ENCODE results near the gene PHF20. TPM values are rescaled to one million over a fixed set of nuclear protein-coding genes. Genes with fewer than 3 reads are reported as not detected.
A peak's percentile ranks its signal among the peaks of the same experiment; 100 is the strongest.
"Not testable (repeated sequence)": the region's sequence is repeated elsewhere in the genome, so short reads cannot be mapped to it uniquely, and the experiment has no call there.

PHF20 gene
- total RNA-seq, 6 experiments from 2014 or later, result 31.5 to 40.9 (median 36.2) TPM

GRCh38 chr20:35954200-35954906, 182.5 kb downstream of the PHF20 start, which contains the start of gene SCAND1:
SCAND1 (minus strand) TSS chr20:35954502; CDS start chr20:35954284, 218 bp downstream.
- peak; percentile 97 for DNase-seq
- Mint-ChIP-seq H3K27me3 (ENCODE audit: insufficient read depth) (peaks cover 7% of the 10 kb centered on the region), H3K27ac (peak within 1 kb of the TSS; percentile 98), H3K9me3 (no peaks in the 10 kb centered on the region), H3K4me3 (peak within 1 kb of the TSS; percentile 100), H3K4me1 (ENCODE audit: low read depth) (peaks cover 18% of the 10 kb centered on the region), H3K36me3 (ENCODE audit: low read depth) (peaks cover 7% of the 10 kb centered on the region; the same call in 1 of the 2 replicates)
- peak; percentile 97 for TF ChIP-seq CTCF (IDR thresholded peaks at IDR 0.05)

- H3K4me3 Mint-ChIP-seq, result peak overlapping the region; percentile 100
- H3K27me3 Mint-ChIP-seq (ENCODE audit: insufficient read depth), result peaks cover 7% of the 10 kb centered on the region
- DNase-seq, result peak; percentile 12
- H3K9me3 Mint-ChIP-seq, result no peaks in the 10 kb centered on the region
- H3K36me3 Mint-ChIP-seq (ENCODE audit: low read depth), result peaks cover 7% of the 10 kb centered on the region; the same call in 1 of the 2 replicates
- peaks cover 18% of the 10 kb centered on the region for H3K4me1 Mint-ChIP-seq (ENCODE audit: low read depth)
- H3K27ac Mint-ChIP-seq, result peak overlapping the region; percentile 98
- no peak for TF ChIP-seq CTCF (IDR thresholded peaks at IDR 0.05)
Measured at GRCh38 chr20:35954907-35955251, 183.1 kb downstream of the PHF20 start.

GRCh38 chr20:35956616-35957015, 184.8 kb downstream of the PHF20 start:
- no peak overlapping the region for H3K27ac Mint-ChIP-seq
- peaks cover 18% of the 10 kb centered on the region for H3K4me1 Mint-ChIP-seq (ENCODE audit: low read depth)
- peaks cover 7% of the 10 kb centered on the region for H3K27me3 Mint-ChIP-seq (ENCODE audit: insufficient read depth)
- H3K36me3 Mint-ChIP-seq (ENCODE audit: low read depth), result peaks cover 7% of the 10 kb centered on the region; the same call in 1 of the 2 replicates
- DNase-seq, result no peak
- no peak overlapping the region for H3K4me3 Mint-ChIP-seq
- no peak for TF ChIP-seq CTCF (IDR thresholded peaks at IDR 0.05)
- H3K9me3 Mint-ChIP-seq, result no peaks in the 10 kb centered on the region

GRCh38 chr20:35959291-35959690, 187.5 kb downstream of the PHF20 start:
- not testable (repeated sequence) for H3K27ac Mint-ChIP-seq, DNase-seq, H3K4me3 Mint-ChIP-seq

GRCh38 chr20:35963878-35964277, 192.1 kb downstream of the PHF20 start:
- no peak for DNase-seq
- no peak overlapping the region for H3K4me3 Mint-ChIP-seq
- no peaks in the 10 kb centered on the region for H3K36me3 Mint-ChIP-seq (ENCODE audit: low read depth)
- H3K9me3 Mint-ChIP-seq, result no peaks in the 10 kb centered on the region
- H3K27me3 Mint-ChIP-seq (ENCODE audit: insufficient read depth), result peaks cover 21% of the 10 kb centered on the region
- no peak for TF ChIP-seq CTCF (IDR thresholded peaks at IDR 0.05)
- peaks cover 5% of the 10 kb centered on the region; the same call in 1 of the 2 replicates for H3K4me1 Mint-ChIP-seq (ENCODE audit: low read depth)
- H3K27ac Mint-ChIP-seq, result no peak overlapping the region

More at GRCh38 chr20:35959291-35959690, 187.5 kb downstream of the PHF20 start:
- not testable (repeated sequence) for H3K9me3 Mint-ChIP-seq; H3K4me1 Mint-ChIP-seq (ENCODE audit: low read depth); H3K36me3 Mint-ChIP-seq (ENCODE audit: low read depth); H3K27me3 Mint-ChIP-seq (ENCODE audit: insufficient read depth)

GRCh38 chr20:35967979-35968640, 196.3 kb downstream of the PHF20 start, which contains the start of gene CNBD2:
CNBD2 (plus strand) TSS chr20:35968590; CDS start chr20:35968763, 173 bp downstream.
- Mint-ChIP-seq H3K9me3 (no peaks in the 10 kb centered on the region), H3K27ac (no peak within 1 kb of the TSS), H3K4me1 (ENCODE audit: low read depth) (peaks cover 5% of the 10 kb centered on the region; the same call in 1 of the 2 replicates), H3K4me3 (no peak within 1 kb of the TSS), H3K36me3 (ENCODE audit: low read depth) (no peaks in the 10 kb centered on the region; the same call in 1 of the 2 replicates), H3K27me3 (ENCODE audit: insufficient read depth) (peaks cover 16% of the 10 kb centered on the region)
- no peak for TF ChIP-seq CTCF (IDR thresholded peaks at IDR 0.05)
- DNase-seq, result no peak
